ENCODE measurements around the gene C1QTNF9. TPM values are rescaled to one million over a fixed set of nuclear protein-coding genes. Genes with fewer than 3 reads are reported as not detected.
"Not testable (repeated sequence)": the region's sequence is repeated elsewhere in the genome, so short reads cannot be mapped to it uniquely, and the experiment has no call there.

Gene C1QTNF9
- total RNA-seq, 1 experiment from 2014 or later = not detected

GRCh38 chr13:24293746-24294145 lies 15.6 kb upstream of the C1QTNF9 start:
- H3K27me3 ChIP-seq = no peaks in the 10 kb centered on the region
- H3K4me1 ChIP-seq = no peaks in the 10 kb centered on the region
- DNase-seq = no peak
- H3K36me3 ChIP-seq = peaks cover 37% of the 10 kb centered on the region
- no peak overlapping the region for H3K27ac ChIP-seq
- H3K4me3 ChIP-seq = no peak overlapping the region
- no peaks in the 10 kb centered on the region for H3K9me3 ChIP-seq (replicated peaks)

GRCh38 chr13:24299488-24300114 lies 9.8 kb upstream of the C1QTNF9 start:
- Histone ChIP-seq H3K4me1 (no peaks in the 10 kb centered on the region), H3K27me3 (no peaks in the 10 kb centered on the region), H3K27ac (no peak overlapping the region), H3K4me3 (no peak overlapping the region), H3K9me3 (replicated peaks) (no peaks in the 10 kb centered on the region), H3K36me3 (peaks cover 14% of the 10 kb centered on the region)
- no peak for DNase-seq

DNA sequence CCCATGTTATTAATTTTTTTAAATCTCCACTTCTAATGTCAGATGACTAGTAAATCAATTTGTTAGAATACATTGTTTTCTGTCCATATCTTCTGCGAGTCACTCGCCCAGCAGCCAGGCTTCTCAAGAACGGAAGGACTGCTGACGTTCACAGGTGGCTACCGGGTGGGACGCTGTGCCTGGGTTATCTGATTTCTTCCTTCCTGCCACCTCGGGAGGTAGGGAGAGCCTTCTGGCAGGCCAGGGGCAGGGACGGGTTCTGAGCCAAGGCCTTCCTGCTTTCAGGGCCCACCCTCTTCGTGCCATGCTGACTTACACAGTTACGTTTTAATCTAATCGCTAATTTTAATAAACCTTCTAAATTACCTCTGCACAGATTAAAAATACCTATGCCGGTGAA lies 7.9 kb upstream of the C1QTNF9 start:
- Histone ChIP-seq H3K27ac (no peak overlapping the region), H3K36me3 (peaks cover 18% of the 10 kb centered on the region), H3K27me3 (no peaks in the 10 kb centered on the region), H3K4me3 (no peak overlapping the region), H3K9me3 (replicated peaks) (no peaks in the 10 kb centered on the region), H3K4me1 (no peaks in the 10 kb centered on the region)
- DNase-seq = no peak

GRCh38 chr13:24301911-24302310 lies 7.5 kb upstream of the C1QTNF9 start:
- H3K36me3 ChIP-seq = peaks cover 18% of the 10 kb centered on the region
- no peak for DNase-seq
- no peaks in the 10 kb centered on the region for H3K9me3 ChIP-seq (replicated peaks)
- H3K4me3 ChIP-seq = no peak overlapping the region
- H3K4me1 ChIP-seq = no peaks in the 10 kb centered on the region
- H3K27me3 ChIP-seq = no peaks in the 10 kb centered on the region
- no peak overlapping the region for H3K27ac ChIP-seq

GRCh38 chr13:24304620-24305019 lies 4.8 kb upstream of the C1QTNF9 start:
- H3K27me3 ChIP-seq = no peaks in the 10 kb centered on the region
- DNase-seq = no peak
- H3K4me3 ChIP-seq = no peak overlapping the region
- no peaks in the 10 kb centered on the region for H3K4me1 ChIP-seq
- H3K36me3 ChIP-seq = peaks cover 10% of the 10 kb centered on the region
- H3K9me3 ChIP-seq (replicated peaks) = no peaks in the 10 kb centered on the region
- H3K27ac ChIP-seq = no peak overlapping the region

- H3K4me3 ChIP-seq = no peak overlapping the region
- no peaks in the 10 kb centered on the region for H3K9me3 ChIP-seq (replicated peaks)
- no peak overlapping the region for H3K27ac ChIP-seq
- peaks cover 10% of the 10 kb centered on the region for H3K36me3 ChIP-seq
- no peak for DNase-seq
- H3K27me3 ChIP-seq = no peaks in the 10 kb centered on the region
- H3K4me1 ChIP-seq = no peaks in the 10 kb centered on the region
Observed at GRCh38 chr13:24306632-24307031, 2.7 kb upstream of the C1QTNF9 start.

DNA sequence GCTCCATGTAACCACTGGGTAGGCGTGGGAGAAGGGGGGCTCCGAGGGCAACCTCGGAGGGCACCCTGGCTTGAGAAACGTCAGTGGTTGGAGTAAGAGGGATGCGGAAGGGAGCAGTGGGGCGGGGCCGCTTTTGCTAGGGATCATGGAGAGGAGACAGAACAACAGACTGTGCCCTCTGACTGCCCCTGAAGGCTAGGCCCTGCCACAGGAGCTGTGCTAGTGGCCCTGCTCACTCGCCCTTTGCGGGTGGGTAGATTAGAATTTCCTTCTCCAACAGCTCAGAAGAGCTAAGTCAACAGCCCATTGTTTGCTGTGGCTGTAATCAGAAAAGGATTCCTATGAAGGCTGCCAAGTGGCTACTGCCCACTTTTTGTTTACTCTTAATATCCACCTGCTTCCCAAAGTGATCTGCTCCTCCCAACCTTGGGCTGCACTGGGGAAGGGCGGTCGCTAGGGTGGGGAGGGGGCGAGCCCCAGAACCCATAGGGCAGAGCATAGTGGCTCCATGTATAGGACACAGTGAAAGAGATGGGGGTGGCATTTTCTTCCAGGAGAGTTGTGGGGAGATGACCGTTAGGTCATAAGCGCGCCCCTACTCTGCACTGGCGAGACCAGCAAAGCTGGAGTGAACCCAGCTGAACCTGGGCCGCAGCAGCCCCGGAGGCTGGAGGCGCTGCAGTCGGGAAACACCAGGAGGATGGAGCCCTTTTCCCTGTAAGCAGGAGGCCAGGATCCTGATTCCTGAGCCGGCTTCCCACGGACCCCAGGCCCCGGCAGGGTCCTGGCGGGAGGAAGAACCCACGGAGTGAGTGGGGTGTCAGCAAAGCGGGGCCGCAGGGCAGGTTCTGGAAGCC lies 1.9 kb upstream of the C1QTNF9 start:
- Histone ChIP-seq H3K27me3 (no peaks in the 10 kb centered on the region), H3K4me3 (no peak overlapping the region), H3K27ac (no peak overlapping the region), H3K36me3 (peaks cover 8% of the 10 kb centered on the region), H3K9me3 (replicated peaks) (no peaks in the 10 kb centered on the region), H3K4me1 (no peaks in the 10 kb centered on the region)
- no peak for DNase-seq

DNA sequence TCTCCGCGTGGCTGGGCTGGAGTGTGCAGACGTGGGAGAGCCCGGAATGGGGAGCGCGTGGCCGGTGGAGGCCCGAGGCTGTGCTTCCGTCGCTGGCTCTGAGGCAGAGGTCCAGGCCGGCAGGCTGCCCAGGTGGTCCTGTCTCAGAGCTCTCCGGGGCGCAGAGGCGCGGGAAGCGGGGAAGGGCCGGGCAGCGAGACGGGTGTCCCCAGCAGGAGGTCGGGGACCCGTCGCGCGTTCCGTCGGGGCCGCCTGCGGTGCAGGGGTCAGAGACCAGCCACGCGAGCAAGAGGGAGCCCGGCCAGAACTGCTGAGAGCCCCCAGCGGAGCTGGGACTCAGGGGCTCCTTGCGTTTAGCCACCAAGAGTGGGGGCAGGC lies 1.3 kb upstream of the C1QTNF9 start:
- Histone ChIP-seq H3K27ac (no peak overlapping the region), H3K4me3 (no peak overlapping the region), H3K4me1 (no peaks in the 10 kb centered on the region), H3K36me3 (peaks cover 4% of the 10 kb centered on the region; the same call in 1 of the 2 replicates), H3K27me3 (no peaks in the 10 kb centered on the region), H3K9me3 (replicated peaks) (no peaks in the 10 kb centered on the region)
- no peak for DNase-seq

DNA sequence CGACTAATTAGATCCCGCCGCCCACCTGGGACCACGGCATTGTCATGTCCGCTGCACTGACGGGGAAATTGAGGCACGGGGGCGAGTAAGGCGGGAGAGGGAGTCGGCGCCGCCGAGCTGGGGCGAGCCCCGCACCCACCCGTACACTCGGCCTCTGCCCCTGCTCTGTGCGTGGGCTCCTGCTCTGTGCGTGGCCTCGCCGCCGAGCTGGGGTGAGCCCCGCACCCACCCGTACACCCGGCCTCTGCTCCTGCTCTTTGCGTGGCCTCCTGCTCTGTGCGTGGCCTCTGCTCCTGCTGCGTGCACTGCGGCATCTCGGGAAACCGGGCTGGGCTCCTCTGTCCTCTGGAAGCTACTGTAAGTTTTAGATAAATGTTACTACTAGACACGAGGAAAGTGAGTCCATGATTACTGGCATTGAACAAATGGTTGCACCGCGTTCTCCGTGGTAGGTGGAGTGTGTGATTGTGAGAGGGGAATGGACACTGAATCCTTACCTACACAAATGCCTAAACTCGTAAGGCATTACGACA lies 826 bp upstream of the C1QTNF9 start:
- Histone ChIP-seq H3K27ac (no peak overlapping the region), H3K36me3 (peaks cover 4% of the 10 kb centered on the region; the same call in 1 of the 2 replicates), H3K9me3 (replicated peaks) (no peaks in the 10 kb centered on the region), H3K4me1 (no peaks in the 10 kb centered on the region), H3K4me3 (no peak overlapping the region), H3K27me3 (no peaks in the 10 kb centered on the region)
- DNase-seq = no peak

DNA sequence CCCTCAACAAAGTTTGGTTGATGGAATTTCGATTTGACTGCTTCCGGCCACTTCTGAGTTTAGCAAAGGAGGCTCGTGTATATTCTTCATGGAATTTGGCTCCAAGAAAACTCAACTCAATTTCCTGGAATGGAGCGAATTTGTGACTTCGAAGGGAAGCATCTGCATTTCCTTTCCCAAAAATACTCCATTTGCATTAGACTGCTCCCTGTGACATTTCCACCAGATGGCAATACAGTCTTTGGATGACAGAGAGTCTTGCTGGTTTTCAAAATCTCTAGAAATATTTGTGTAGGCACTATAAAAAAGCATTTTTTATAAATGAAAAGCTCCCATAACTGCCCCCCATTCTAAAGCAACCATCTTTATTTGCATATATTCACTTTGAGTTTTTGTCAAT lies 4.1 kb downstream of the C1QTNF9 start:
- Histone ChIP-seq H3K27me3 (no peaks in the 10 kb centered on the region), H3K9me3 (replicated peaks) (no peaks in the 10 kb centered on the region), H3K27ac (no peak overlapping the region), H3K4me1 (no peaks in the 10 kb centered on the region), H3K4me3 (no peak overlapping the region), H3K36me3 (no peaks in the 10 kb centered on the region)
- peak in 1 of 2 experiments; percentile 34 for DNase-seq

DNA sequence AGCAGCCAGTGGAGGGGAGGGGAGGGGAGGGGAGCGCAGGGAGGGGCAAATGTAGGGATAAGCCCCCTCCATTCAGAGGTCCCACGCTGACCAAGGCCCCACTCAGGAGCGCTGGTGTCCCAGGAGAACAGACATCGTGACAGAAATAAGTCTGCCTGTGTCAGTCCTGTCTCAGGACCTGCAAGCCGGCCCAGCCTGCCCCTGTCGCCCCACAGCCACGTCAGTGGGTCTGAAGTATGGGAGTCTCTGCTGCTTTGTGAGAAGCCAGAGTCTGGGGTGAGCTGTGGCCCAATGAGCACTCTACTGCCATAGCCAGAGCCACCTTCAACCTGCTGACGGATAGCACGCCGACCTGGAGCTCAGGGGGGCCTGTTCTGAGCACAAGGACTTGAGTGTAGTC lies 8.5 kb downstream of the C1QTNF9 start:
- H3K4me3 ChIP-seq; H3K9me3 ChIP-seq (replicated peaks); H3K4me1 ChIP-seq; H3K27me3 ChIP-seq; DNase-seq; H3K36me3 ChIP-seq; H3K27ac ChIP-seq: not testable (repeated sequence)

GRCh38 chr13:24318878-24319277 lies 9.5 kb downstream of the C1QTNF9 start:
- not testable (repeated sequence) for H3K27me3 ChIP-seq; H3K4me3 ChIP-seq; DNase-seq; H3K4me1 ChIP-seq; H3K9me3 ChIP-seq (replicated peaks); H3K36me3 ChIP-seq; H3K27ac ChIP-seq

GRCh38 chr13:24319641-24320040 lies 10.3 kb downstream of the C1QTNF9 start:
- H3K27ac ChIP-seq; DNase-seq; H3K27me3 ChIP-seq; H3K4me1 ChIP-seq; H3K9me3 ChIP-seq (replicated peaks); H3K4me3 ChIP-seq; H3K36me3 ChIP-seq: not testable (repeated sequence)

GRCh38 chr13:24321416-24321815 lies 12.0 kb downstream of the C1QTNF9 start:
- H3K27ac ChIP-seq; DNase-seq; H3K27me3 ChIP-seq; H3K9me3 ChIP-seq (replicated peaks); H3K4me1 ChIP-seq; H3K36me3 ChIP-seq; H3K4me3 ChIP-seq: not testable (repeated sequence)

DNA sequence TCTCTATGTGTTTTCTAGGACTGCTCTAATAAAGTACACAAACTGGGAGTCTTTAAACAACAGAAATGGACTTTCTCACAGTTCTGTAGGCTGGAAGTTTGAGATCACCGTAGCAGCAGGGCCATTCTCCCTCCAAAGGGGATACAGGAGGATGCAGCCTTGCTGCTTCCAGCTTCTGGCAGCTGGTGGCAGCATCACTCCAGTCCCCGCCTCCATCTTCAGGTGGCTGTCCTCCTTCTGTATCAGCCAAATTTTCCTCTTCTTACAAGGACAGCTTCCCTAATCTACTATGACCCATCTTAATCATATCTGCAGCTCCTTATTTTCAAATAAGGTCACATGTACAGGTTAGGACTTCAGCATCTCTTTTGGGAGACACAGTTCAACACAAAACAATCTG lies 13.1 kb downstream of the C1QTNF9 start:
- DNase-seq; H3K4me1 ChIP-seq; H3K27ac ChIP-seq; H3K9me3 ChIP-seq (replicated peaks); H3K36me3 ChIP-seq; H3K27me3 ChIP-seq; H3K4me3 ChIP-seq: not testable (repeated sequence)

Data from SJCRH30 (cell line).